GM12892 (cell line): ENCODE data around the gene ABLIM3.

Source experiments
- POLR2A ChIP-seq: IDR thresholded peaks from 2 replicates; pipeline ENCODE4 v1.6.1; 2011; ENCODE audit warnings: low read depth, low read length, control low read depth
- POLR2AphosphoS5 ChIP-seq: IDR thresholded peaks from 2 replicates; pipeline ENCODE4 v1.6.1; 2011; ENCODE audit warnings: low read depth, low read length, control low read depth

GRCh38 chr5:149175346-149176105 lies 34.2 kb downstream of the ABLIM3 start:
- TF ChIP-seq POLR2A (no peak), POLR2AphosphoS5 (no peak)
